Ovary (tissue), 3 donors: ENCODE measurements around the gene EIF3L.

Experiments
- CTCF ChIP-seq, 3 donors: fragments of 450-650 bp in 2 of 3; fragments of 200-600 bp in 1 of 3; IDR thresholded peaks; one replicate each; pipeline versions ENCODE4 v1.5.1 to v1.8.0; 2016 to 2022; ENCODE audit warnings: antibody characterized with exemption in 3 of 3, mild to moderate bottlenecking in 1 of 3
- POLR2A ChIP-seq: fragments of 450-650 bp; IDR thresholded peaks from one replicate; pipeline ENCODE4 v1.6.1; 2017; ENCODE audit warnings: antibody characterized with exemption, mild to moderate bottlenecking, moderate library complexity
- donor health status: DM: no; HTN: no; CAD: no.

- TF ChIP-seq CTCF (IDR thresholded peaks at IDR 0.05) (no peak), POLR2A (peak; percentile 86)
Measured at GRCh38 chr22:37849089-37849751, at the start of gene EIF3L.
